Colonic mucosa (tissue), 4 donors: Measurements from ENCODE around the gene YJEFN3. TPM values are rescaled to one million over a fixed set of nuclear protein-coding genes. Genes with fewer than 3 reads are reported as not detected.

ENCODE experiments used
- DNase-seq: peaks from one replicate; pipeline ENCODE4 v3.0.0-alpha.2; 2020
- H3K27ac ChIP-seq: fragments of 200-600 bp; one replicate; pipeline ENCODE4 v1.8.0; 2021
- H3K27me3 ChIP-seq: fragments of 200-600 bp; one replicate; pipeline ENCODE4 v1.8.0; 2021
- H3K36me3 ChIP-seq: fragments of 200-600 bp; one replicate; pipeline ENCODE4 v1.8.0; 2021
- H3K4me1 ChIP-seq: fragments of 200-600 bp; one replicate; pipeline ENCODE4 v1.8.0; 2021; ENCODE audit warnings: mild to moderate bottlenecking
- H3K4me3 ChIP-seq: fragments of 200-600 bp; one replicate; pipeline ENCODE4 v1.8.0; 2021
- H3K9ac ChIP-seq, 2 donors: one replicate each; pipeline ENCODE4 v1.7.0; 2013; ENCODE audit warnings: control low read depth in 2 of 2, low read depth in 2 of 2, low read length in 2 of 2
- H3K9me3 ChIP-seq: fragments of 200-600 bp; one replicate; pipeline ENCODE4 v1.8.0; 2021
- intact Hi-C: fragments of 100-400 bp; cut with DNase I; formaldehyde crosslinking; loops from one replicate; pipeline ENCODE4 v1.14.1; 2022
- total RNA-seq, 2 donors: library from RNA; stranded (reverse); fragmentation: NEBNext Ultra II Directional in 1 of 2; extraction: Animal tissue kit (Norgen Biotek cat#: 25700) in 1 of 2; gene quantifications; one replicate each; pipeline ENCODE4 v1.2.1, GENCODE V29; 2021
- TF ChIP-seq, protein P1 (sequence below): fragments of 200-600 bp; IDR thresholded peaks from one replicate; pipeline ENCODE4 v1.8.0; 2022; ENCODE audit warnings: antibody characterized with exemption, mild to moderate bottlenecking
- donor health status: healthy.
- donor health status: DM: no; HTN: no; CAD: no.
- donor health status: DM: no; HTN: no; CAD: no.

Gene YJEFN3
- total RNA-seq, 2 donors from 2014 or later, result 1.9 to 17.3 TPM

DNA sequence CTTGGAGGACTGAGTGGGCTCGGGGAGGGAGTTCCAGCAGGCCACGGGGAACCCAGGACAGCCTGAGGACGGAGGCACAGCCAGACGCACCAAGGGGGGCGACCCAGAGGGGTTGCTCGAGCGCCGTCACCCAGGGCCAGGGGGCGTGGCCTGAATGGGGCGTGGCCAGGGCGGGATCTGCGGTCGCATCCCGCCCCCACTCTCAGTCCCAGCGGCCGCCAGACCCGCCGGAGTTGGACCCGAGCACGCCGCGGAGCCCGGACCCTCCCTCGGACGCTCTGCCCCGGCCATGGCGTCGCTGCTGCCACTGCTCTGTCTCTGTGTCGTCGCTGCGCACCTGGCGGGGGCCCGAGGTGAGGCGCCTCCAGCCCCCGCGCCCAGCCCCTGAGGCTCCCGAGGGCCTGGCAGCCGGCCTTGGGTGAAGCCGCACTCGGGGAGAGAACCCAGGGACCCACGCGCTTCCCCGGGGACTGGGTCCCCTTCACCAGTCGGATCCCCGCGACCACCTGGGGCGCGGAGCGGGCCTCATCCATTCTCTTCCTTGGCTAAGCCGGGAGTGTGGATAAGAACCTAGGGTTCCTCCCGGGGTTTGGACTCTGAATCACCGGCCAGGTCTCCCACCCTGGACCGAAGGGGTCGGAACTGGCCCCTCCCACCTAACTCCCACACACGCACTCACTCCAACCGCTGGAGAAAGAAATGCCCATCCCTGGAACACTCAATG is 9.5 kb downstream of the YJEFN3 start, which contains the start of gene CILP2:
Gene CILP2 (plus strand): TSS at position 205 of the 724 bp plus-strand sequence. CDS start 85 bp downstream, at position 290.
- no peaks in the 10 kb centered on the region for H3K9me3 ChIP-seq
- DNase-seq, result peak; percentile 40
- peak within 1 kb of the TSS; percentile 27 for H3K4me3 ChIP-seq
- no peak within 1 kb of the TSS for H3K27ac ChIP-seq
- peak within 1 kb of the TSS in 1 of 2 donors; percentile 2 for H3K9ac ChIP-seq
- intact Hi-C loops, result no loop called here
- TF ChIP-seq, protein P1, sequence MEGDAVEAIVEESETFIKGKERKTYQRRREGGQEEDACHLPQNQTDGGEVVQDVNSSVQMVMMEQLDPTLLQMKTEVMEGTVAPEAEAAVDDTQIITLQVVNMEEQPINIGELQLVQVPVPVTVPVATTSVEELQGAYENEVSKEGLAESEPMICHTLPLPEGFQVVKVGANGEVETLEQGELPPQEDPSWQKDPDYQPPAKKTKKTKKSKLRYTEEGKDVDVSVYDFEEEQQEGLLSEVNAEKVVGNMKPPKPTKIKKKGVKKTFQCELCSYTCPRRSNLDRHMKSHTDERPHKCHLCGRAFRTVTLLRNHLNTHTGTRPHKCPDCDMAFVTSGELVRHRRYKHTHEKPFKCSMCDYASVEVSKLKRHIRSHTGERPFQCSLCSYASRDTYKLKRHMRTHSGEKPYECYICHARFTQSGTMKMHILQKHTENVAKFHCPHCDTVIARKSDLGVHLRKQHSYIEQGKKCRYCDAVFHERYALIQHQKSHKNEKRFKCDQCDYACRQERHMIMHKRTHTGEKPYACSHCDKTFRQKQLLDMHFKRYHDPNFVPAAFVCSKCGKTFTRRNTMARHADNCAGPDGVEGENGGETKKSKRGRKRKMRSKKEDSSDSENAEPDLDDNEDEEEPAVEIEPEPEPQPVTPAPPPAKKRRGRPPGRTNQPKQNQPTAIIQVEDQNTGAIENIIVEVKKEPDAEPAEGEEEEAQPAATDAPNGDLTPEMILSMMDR, result no peak
- H3K27me3 ChIP-seq, result peaks cover 29% of the 10 kb centered on the region
- H3K4me1 ChIP-seq, result peaks cover 7% of the 10 kb centered on the region
- no peaks in the 10 kb centered on the region for H3K36me3 ChIP-seq

DNA sequence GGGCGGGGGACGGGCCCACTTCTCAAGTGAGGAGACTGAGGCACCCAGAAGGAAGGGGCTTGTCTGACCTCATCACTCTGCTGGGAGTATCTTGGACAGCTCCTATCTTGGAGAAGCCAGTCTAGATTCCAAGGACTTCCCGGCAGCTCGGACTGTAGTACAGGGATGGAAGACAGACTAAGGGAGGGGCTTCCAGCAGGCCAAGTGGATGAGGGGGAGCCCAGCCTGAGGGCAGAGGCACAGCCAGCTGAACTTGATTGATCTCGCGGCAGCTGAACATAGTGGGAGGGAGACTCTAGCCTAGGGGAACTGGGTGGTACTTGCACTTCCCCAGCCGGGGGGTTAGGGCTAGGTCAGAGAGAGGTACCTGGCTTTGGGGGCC is 10.1 kb downstream of the YJEFN3 start:
- H3K9me3 ChIP-seq, result no peaks in the 10 kb centered on the region
- intact Hi-C loops, result no loop called here
- peak overlapping the region; percentile 27 for H3K4me3 ChIP-seq
- H3K36me3 ChIP-seq, result no peaks in the 10 kb centered on the region
- H3K4me1 ChIP-seq, result peaks cover 7% of the 10 kb centered on the region
- no peak overlapping the region for H3K9ac ChIP-seq
- H3K27ac ChIP-seq, result no peak overlapping the region
- DNase-seq, result no peak
- TF ChIP-seq, protein P1, result no peak
- peaks cover 29% of the 10 kb centered on the region for H3K27me3 ChIP-seq

DNA sequence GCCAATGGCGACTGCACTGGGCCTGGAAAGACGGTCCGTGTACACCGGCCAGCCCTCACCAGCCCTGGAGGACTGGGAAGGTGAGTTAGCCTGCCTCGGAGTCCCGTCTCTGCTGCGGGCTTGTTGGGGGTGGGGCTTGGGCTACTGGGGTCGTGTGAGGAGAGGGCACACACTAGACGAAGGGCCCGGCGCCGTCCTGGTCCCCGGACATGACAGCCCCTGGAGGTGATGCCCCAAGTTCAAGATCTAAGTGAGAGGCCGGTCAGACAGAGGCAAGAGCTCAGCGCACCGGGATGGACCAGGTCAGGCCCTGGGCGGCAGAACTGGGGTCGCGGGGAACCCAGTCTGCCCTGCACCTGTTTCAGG is 11.0 kb downstream of the YJEFN3 start:
- intact Hi-C loops, result no loop called here
- Histone ChIP-seq H3K4me1 (peaks cover 7% of the 10 kb centered on the region), H3K9ac (no peak overlapping the region), H3K27me3 (peaks cover 29% of the 10 kb centered on the region), H3K36me3 (no peaks in the 10 kb centered on the region), H3K4me3 (no peak overlapping the region), H3K9me3 (no peaks in the 10 kb centered on the region), H3K27ac (no peak overlapping the region)
- DNase-seq, result no peak
- TF ChIP-seq, protein P1, result no peak

DNA sequence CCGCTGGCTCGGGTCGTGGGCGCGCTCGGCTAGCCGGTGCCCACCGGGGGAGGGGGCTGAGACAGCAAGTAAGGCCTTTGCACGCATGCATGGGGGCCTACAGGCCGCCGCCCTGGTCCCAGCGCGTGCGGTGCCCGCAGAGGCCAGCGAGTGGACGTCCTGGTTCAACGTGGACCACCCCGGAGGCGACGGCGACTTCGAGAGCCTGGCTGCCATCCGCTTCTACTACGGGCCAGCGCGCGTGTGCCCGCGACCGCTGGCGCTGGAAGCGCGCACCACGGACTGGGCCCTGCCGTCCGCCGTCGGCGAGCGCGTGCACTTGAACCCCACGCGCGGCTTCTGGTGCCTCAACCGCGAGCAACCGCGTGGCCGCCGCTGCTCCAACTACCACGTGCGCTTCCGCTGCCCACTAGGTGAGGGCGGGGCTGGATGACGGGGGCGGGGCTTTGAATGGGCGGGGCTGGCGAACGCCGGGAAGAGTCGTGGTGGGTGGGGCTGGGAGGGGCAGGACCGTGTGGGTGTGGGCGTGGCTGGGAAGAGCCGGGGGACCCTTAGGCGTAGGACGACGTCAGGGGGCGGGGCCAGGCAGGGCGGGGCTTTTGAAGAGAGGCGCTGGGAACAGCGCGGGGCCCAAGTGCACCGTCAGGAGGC is 11.5 kb downstream of the YJEFN3 start:
- Histone ChIP-seq H3K36me3 (no peaks in the 10 kb centered on the region), H3K9ac (no peak overlapping the region), H3K4me1 (peaks cover 7% of the 10 kb centered on the region), H3K27me3 (peaks cover 29% of the 10 kb centered on the region), H3K4me3 (peak overlapping the region; percentile 6), H3K9me3 (no peaks in the 10 kb centered on the region), H3K27ac (no peak overlapping the region)
- TF ChIP-seq, protein P1, result no peak
- DNase-seq, result peak; percentile 95
- intact Hi-C loops, result no loop called here

DNA sequence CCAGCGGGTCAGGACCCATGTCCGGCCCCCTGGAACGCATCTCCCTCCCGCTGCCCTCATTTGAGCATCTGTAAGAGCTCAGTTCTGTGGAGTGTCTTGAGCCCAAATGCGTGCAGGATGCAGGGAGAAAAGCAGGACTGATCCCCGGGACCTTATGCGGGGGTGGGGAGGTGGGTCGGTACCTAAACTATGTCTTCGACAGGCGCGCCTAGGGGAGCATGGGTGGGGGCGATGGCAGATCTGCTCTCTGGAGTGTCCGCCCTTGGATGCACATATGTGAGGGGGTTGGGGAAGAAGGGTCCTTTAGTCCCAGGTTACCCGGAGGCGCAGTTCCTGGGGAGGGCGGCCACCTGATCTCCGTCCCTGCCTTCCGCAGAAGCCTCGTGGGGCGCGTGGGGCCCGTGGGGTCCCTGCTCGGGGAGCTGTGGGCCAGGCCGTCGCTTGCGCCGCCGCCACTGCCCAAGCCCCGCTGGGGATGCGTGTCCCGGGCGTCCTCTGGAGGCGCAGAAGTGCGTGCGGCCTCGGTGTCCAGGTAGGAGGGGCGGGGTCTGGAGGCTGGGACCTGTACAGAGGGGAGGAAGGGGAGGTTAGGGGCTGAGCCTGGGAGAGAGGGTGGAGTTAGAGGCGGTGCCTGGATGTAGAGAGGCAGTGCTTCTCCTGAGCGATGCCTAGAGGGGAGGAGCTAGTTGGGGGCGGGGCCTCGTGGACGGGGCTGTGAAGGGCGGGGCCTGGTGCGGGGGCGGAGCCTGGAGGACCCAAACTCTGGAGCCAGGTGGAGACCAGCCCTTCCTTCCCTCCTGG is 12.2 kb downstream of the YJEFN3 start:
- DNase-seq, result peak; percentile 79
- peak overlapping the region; percentile 6 for H3K4me3 ChIP-seq
- intact Hi-C loops, result no loop called here
- no peak overlapping the region for H3K27ac ChIP-seq
- no peaks in the 10 kb centered on the region for H3K9me3 ChIP-seq
- H3K9ac ChIP-seq, result no peak overlapping the region
- peaks cover 29% of the 10 kb centered on the region for H3K27me3 ChIP-seq
- TF ChIP-seq, protein P1, result no peak
- no peaks in the 10 kb centered on the region for H3K36me3 ChIP-seq
- H3K4me1 ChIP-seq, result peaks cover 7% of the 10 kb centered on the region
